ENCODE data around the gene UGT1A9. TPM values are rescaled to one million over a fixed set of nuclear protein-coding genes. Genes with fewer than 3 reads are reported as not detected.

UGT1A9 gene
- total RNA-seq, 4 donors from 2014 or later = not detected

DNA sequence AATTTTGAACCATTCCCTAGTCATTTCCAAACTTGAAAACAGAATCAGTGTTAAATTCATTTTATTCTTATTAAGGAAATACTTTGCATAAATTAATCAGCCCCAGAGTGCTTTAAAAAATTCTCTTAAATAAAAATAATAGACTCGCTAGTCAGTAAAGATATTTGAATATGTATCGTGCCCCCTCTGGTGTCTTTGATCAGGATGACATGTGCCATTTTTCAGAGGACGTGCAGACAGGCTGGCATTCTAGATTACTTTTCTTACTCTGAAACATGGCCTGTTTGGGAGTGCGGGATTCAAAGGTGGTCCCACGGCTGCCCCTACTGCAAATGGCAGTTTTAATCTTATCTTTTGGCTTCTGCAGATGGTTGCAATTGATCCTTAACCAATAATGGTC is 100.9 kb downstream of the UGT1A9 start:
- no peak for TF ChIP-seq POLR2A (IDR thresholded peaks at IDR 0.05; ENCODE audit: low read depth)
- no peak for TF ChIP-seq POLR2AphosphoS5 (IDR thresholded peaks at IDR 0.05)
- TF ChIP-seq EP300 (IDR thresholded peaks at IDR 0.05) = no peak
- TF ChIP-seq, protein P1, sequence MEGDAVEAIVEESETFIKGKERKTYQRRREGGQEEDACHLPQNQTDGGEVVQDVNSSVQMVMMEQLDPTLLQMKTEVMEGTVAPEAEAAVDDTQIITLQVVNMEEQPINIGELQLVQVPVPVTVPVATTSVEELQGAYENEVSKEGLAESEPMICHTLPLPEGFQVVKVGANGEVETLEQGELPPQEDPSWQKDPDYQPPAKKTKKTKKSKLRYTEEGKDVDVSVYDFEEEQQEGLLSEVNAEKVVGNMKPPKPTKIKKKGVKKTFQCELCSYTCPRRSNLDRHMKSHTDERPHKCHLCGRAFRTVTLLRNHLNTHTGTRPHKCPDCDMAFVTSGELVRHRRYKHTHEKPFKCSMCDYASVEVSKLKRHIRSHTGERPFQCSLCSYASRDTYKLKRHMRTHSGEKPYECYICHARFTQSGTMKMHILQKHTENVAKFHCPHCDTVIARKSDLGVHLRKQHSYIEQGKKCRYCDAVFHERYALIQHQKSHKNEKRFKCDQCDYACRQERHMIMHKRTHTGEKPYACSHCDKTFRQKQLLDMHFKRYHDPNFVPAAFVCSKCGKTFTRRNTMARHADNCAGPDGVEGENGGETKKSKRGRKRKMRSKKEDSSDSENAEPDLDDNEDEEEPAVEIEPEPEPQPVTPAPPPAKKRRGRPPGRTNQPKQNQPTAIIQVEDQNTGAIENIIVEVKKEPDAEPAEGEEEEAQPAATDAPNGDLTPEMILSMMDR (IDR thresholded peaks at IDR 0.05) = no peak
- H3K27ac ChIP-seq (replicated peaks in 1 of 4) = no peak overlapping the region
- peaks cover 0 to 6% (median 3%) of the 10 kb centered on the region in 4 donors for H3K9me3 ChIP-seq
- H3K27me3 ChIP-seq = peaks cover 0 to 6% (median 0%) of the 10 kb centered on the region in 4 donors
- intact Hi-C loops (cut with DNase I) = no loop called here
- peak; percentile 60 for DNase-seq (ENCODE audit: extremely low spot score)
- H3K36me3 ChIP-seq = no peaks in the 10 kb centered on the region
- whole genome bisulfite sequencing = 89% methylated on average over 4 of the region's 5 CpGs
- H3K4me1 ChIP-seq = no peaks in the 10 kb centered on the region
- no peak overlapping the region for H3K4me3 ChIP-seq

DNA sequence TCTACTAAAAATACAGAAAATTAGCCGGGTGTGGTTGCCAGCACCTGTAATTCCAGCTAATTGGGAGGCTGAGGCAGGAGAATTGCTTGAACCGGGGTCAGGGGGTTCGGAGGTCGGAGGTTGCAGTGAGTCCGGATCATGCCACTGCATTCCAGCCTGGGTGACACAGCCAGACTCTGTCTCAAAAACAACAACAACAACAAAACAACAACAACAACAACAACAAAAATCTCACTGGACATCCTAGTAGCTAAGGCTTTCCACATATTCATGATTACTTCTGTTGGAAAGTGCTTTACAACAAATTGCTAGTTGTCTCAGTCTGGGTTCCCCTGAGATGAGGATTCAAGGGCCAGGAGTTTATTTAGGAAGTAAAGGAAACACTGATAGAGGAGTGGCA is 102.2 kb downstream of the UGT1A9 start:
- peaks cover 0 to 6% (median 0%) of the 10 kb centered on the region in 4 donors for H3K27me3 ChIP-seq
- 90% methylated on average over 5 of the region's 5 CpGs for WGBS
- no peak overlapping the region for H3K4me3 ChIP-seq
- no peaks in the 10 kb centered on the region for H3K4me1 ChIP-seq
- H3K27ac ChIP-seq (replicated peaks in 1 of 4) = no peak overlapping the region
- intact Hi-C loops (cut with DNase I) = no loop called here
- H3K9me3 ChIP-seq = peaks cover 0 to 6% (median 3%) of the 10 kb centered on the region in 4 donors
- peak; percentile 53 for DNase-seq (ENCODE audit: extremely low spot score)
- H3K36me3 ChIP-seq = no peaks in the 10 kb centered on the region
- TF ChIP-seq, protein P1 (IDR thresholded peaks at IDR 0.05) = no peak
- no peak for TF ChIP-seq POLR2AphosphoS5 (IDR thresholded peaks at IDR 0.05)
- TF ChIP-seq EP300 (IDR thresholded peaks at IDR 0.05) = no peak
- TF ChIP-seq POLR2A (IDR thresholded peaks at IDR 0.05; ENCODE audit: low read depth) = no peak

DNA sequence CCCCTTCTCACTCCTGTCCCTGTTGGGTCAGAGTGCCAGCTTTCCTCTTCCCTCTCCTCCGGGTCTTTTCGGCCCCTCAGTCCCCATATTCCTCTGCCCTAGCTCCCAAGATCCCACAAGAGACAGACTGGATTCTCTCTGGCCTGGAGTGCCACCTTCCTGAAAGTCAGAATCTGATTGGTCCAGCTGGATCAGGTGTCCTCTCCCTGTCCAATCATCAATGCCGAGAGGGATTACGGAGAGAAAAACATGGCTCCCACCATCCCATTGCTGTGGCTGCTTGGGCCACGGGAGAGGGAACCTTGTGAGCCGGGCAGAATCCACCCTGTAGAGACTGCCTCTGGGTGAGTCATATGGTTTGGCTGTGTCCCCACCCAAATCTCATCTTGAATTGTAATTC is 103.7 kb downstream of the UGT1A9 start:
- no peak for DNase-seq (ENCODE audit: extremely low spot score)
- 89% methylated on average over 6 of the region's 6 CpGs for WGBS
- Histone ChIP-seq H3K27ac (replicated peaks in 1 of 4) (no peak overlapping the region), H3K36me3 (no peaks in the 10 kb centered on the region), H3K27me3 (no peaks in the 10 kb centered on the region), H3K4me1 (no peaks in the 10 kb centered on the region), H3K9me3 (peaks cover 0 to 10% (median 3%) of the 10 kb centered on the region in 4 donors), H3K4me3 (no peak overlapping the region)
- TF ChIP-seq POLR2A (IDR thresholded peaks at IDR 0.05; ENCODE audit: low read depth) = no peak
- TF ChIP-seq POLR2AphosphoS5 (IDR thresholded peaks at IDR 0.05) = no peak
- TF ChIP-seq EP300 (IDR thresholded peaks at IDR 0.05) = no peak
- TF ChIP-seq, protein P1 (IDR thresholded peaks at IDR 0.05) = no peak
- intact Hi-C loops (cut with DNase I) = no loop called here

DNA sequence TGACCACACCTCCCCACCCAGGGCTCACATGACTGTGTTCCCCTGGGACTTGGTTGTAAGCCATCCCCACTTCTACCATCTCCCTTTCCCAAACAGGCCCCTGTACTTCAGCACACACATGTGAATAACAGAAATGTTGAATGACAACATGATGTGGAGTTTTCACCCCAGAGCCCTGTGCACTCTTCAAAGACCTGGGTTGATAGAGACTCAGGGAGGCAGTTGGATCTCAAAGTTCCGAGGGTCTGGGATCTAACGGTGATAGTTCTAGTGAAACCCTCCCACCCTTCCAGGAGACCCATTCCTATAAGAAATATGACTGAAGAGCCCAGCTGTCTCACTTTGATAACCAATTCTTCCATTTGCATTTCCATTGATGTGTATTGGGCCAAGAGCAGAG is 106.3 kb downstream of the UGT1A9 start, which contains the start of gene MROH2A:
Gene MROH2A (plus strand): TSS at position 301 of the 400 bp plus-strand sequence. CDS start 1,029 bp downstream, outside the sequence.
- Histone ChIP-seq H3K36me3 (no peaks in the 10 kb centered on the region), H3K9me3 (peaks cover 0 to 10% (median 3%) of the 10 kb centered on the region in 4 donors), H3K4me1 (no peaks in the 10 kb centered on the region), H3K4me3 (no peak within 1 kb of the TSS), H3K27ac (replicated peaks in 1 of 4) (no peak within 1 kb of the TSS), H3K27me3 (no peaks in the 10 kb centered on the region)
- WGBS = 88% methylated on average over 2 of the region's 2 CpGs
- TF ChIP-seq POLR2AphosphoS5 (IDR thresholded peaks at IDR 0.05) (no peak), EP300 (IDR thresholded peaks at IDR 0.05) (no peak), POLR2A (IDR thresholded peaks at IDR 0.05; ENCODE audit: low read depth) (no peak)
- TF ChIP-seq, protein P1 (IDR thresholded peaks at IDR 0.05) = no peak
- intact Hi-C loops (cut with DNase I) = no loop called here
- peak; percentile 53 for DNase-seq (ENCODE audit: extremely low spot score)

DNA sequence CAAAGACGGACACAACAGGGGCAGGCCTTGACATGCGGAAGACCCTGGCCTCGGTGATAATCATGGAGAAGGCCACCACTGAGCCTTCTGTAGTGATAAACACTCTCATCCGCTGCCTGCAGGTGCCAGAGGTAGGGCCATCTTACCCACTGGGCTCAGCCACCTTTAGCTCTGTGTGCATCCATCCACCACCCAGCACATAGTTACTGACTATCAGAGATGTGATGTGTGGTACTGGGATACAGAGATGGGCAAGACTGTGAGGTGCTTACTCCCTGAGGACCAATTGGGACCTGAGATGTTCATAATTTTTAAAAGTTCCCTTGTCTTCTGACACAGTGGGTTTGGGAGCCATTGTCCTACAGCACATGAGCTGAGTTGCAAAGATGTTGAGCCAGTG is 108.0 kb downstream of the UGT1A9 start:
- peak; percentile 81 for DNase-seq (ENCODE audit: extremely low spot score)
- H3K4me3 ChIP-seq = no peak overlapping the region
- H3K9me3 ChIP-seq = peaks cover 0 to 10% (median 3%) of the 10 kb centered on the region in 4 donors
- 100% methylated on average over 1 of the region's 4 CpGs for WGBS
- no peaks in the 10 kb centered on the region for H3K4me1 ChIP-seq
- peaks cover 0 to 4% (median 0%) of the 10 kb centered on the region in 4 donors for H3K27me3 ChIP-seq
- H3K36me3 ChIP-seq = no peaks in the 10 kb centered on the region
- TF ChIP-seq POLR2A (IDR thresholded peaks at IDR 0.05; ENCODE audit: low read depth) (no peak), POLR2AphosphoS5 (IDR thresholded peaks at IDR 0.05) (no peak), EP300 (IDR thresholded peaks at IDR 0.05) (no peak)
- TF ChIP-seq, protein P1 (IDR thresholded peaks at IDR 0.05) = no peak
- intact Hi-C loops (cut with DNase I) = no loop called here
- H3K27ac ChIP-seq (replicated peaks in 1 of 4) = no peak overlapping the region

All from esophagus muscularis mucosa (tissue), 4 donors.